SU-DHL-6 (cell line): ENCODE measurements around the gene TXN2.

Experiments
- H2AFZ ChIP-seq: fragments of 200-600 bp; sonication (generic); 2 replicates; pipeline ENCODE4 v1.6.1; 2014; ENCODE audit warnings: low read depth, mild to moderate bottlenecking, moderate library complexity, mixed read lengths, antibody characterized with exemption, low read length; ENCODE audit not compliant: severe bottlenecking
- H3F3A ChIP-seq: fragments of 200-600 bp; shearing (Covaris generic); 2 replicates; pipeline ENCODE4 v1.6.0; 2016; ENCODE audit warnings: antibody characterized with exemption, mild to moderate bottlenecking; ENCODE audit not compliant: insufficient read depth
- H3K27ac ChIP-seq: fragments of 200-600 bp; sonication (generic); 2 replicates; pipeline ENCODE4 v1.5.1; 2016; ENCODE audit warnings: low read depth, mild to moderate bottlenecking, low read length, moderate library complexity, mixed read lengths
- H3K27me3 ChIP-seq: fragments of 200-600 bp; sonication (generic), shearing (Covaris generic); 2 replicates; pipeline ENCODE4 v1.6.0; 2014; ENCODE audit warnings: mild to moderate bottlenecking, low read length
- H3K36me3 ChIP-seq: fragments of 200-600 bp; sonication (generic); 2 replicates; pipeline ENCODE4 v1.6.1; 2014; ENCODE audit warnings: mild to moderate bottlenecking, low read length, mixed read lengths
- H3K4me2 ChIP-seq: fragments of 300-600, 200-600 bp; shearing (Covaris generic), sonication (generic); 2 replicates; pipeline ENCODE4 v1.6.0; 2014; ENCODE audit warnings: low read length, low read depth, mild to moderate bottlenecking; ENCODE audit not compliant: poor library complexity, severe bottlenecking
- H3K4me3 ChIP-seq: fragments of 200-600 bp; sonication (generic); 2 replicates; pipeline ENCODE4 v1.5.1; 2014; ENCODE audit warnings: antibody characterized with exemption, low read length, mild to moderate bottlenecking, mixed read lengths; ENCODE audit not compliant: insufficient read depth, poor library complexity, severe bottlenecking
- H3K79me2 ChIP-seq: fragments of 200-600 bp; sonication (generic); 2 replicates; pipeline ENCODE4 v1.6.1; 2014; ENCODE audit warnings: mild to moderate bottlenecking, low read length, moderate library complexity; ENCODE audit not compliant: insufficient read depth
- H3K9ac ChIP-seq: fragments of 200-600 bp; sonication (generic); 2 replicates; pipeline ENCODE4 v1.7.0; 2014; ENCODE audit warnings: mild to moderate bottlenecking, low read length
- H3K9me2 ChIP-seq: fragments of 200-600 bp; sonication (generic); replicated peaks from 2 replicates; pipeline ENCODE4 v1.6.1; 2014; ENCODE audit warnings: low read length; ENCODE audit not compliant: insufficient read depth
- H3K9me3 ChIP-seq: fragments of 200-600 bp; sonication (generic); 2 replicates; pipeline ENCODE4 v1.6.1; 2014; ENCODE audit warnings: low read length, mixed read lengths; ENCODE audit not compliant: insufficient read depth
- H4K20me1 ChIP-seq: fragments of 200-600 bp; sonication (generic); 2 replicates; pipeline ENCODE4 v1.6.1; 2014; ENCODE audit warnings: low read depth, mild to moderate bottlenecking, antibody characterized with exemption, low read length, moderate library complexity, mixed read lengths
- CTCF ChIP-seq: fragments of 200-600 bp; sonication (generic); IDR thresholded peaks from one replicate; pipeline ENCODE4 v1.5.1; 2017; ENCODE audit warnings: antibody characterized with exemption, mild to moderate bottlenecking, low read length, moderate library complexity; ENCODE audit not compliant: insufficient read depth, poor library complexity, severe bottlenecking
- EZH2phosphoT487 ChIP-seq: fragments of 200-600 bp; sonication (generic), shearing (Covaris generic); conservative IDR thresholded peaks from 2 replicates; pipeline ENCODE4 v1.6.1; 2018; ENCODE audit warnings: mild to moderate bottlenecking, antibody characterized with exemption, low read length, moderate library complexity, mixed read lengths

The TXN2 gene

GRCh38 chr22:36419177-36419911 lies 62.1 kb downstream of the TXN2 start:
- TF ChIP-seq CTCF (no peak), EZH2phosphoT487 (no peak)
- Histone ChIP-seq H3K36me3 (no peaks in the 10 kb centered on the region), H3K4me3 (no peak overlapping the region), H3K9ac (no peak overlapping the region), H3K9me2 (no peaks in the 10 kb centered on the region), H3K79me2 (no peaks in the 10 kb centered on the region), H3F3A (no peaks in the 10 kb centered on the region), H3K9me3 (no peaks in the 10 kb centered on the region), H4K20me1 (no peaks in the 10 kb centered on the region), H3K27me3 (no peaks in the 10 kb centered on the region), H3K4me2 (no peak overlapping the region), H3K27ac (no peak overlapping the region), H2AFZ (no peak overlapping the region)

- no peak overlapping the region for H3K27ac ChIP-seq
- no peak overlapping the region for H2AFZ ChIP-seq
- TF ChIP-seq EZH2phosphoT487 (no peak), CTCF (no peak)
- H3F3A ChIP-seq, result no peaks in the 10 kb centered on the region
- no peaks in the 10 kb centered on the region for H4K20me1 ChIP-seq
- no peaks in the 10 kb centered on the region for H3K9me3 ChIP-seq
- H3K9ac ChIP-seq, result no peak overlapping the region
- no peak overlapping the region for H3K4me2 ChIP-seq
- no peaks in the 10 kb centered on the region for H3K9me2 ChIP-seq
- no peaks in the 10 kb centered on the region for H3K36me3 ChIP-seq
- no peak overlapping the region for H3K4me3 ChIP-seq
- H3K27me3 ChIP-seq, result no peaks in the 10 kb centered on the region
- no peaks in the 10 kb centered on the region for H3K79me2 ChIP-seq
Observed at GRCh38 chr22:36417281-36417686, 64.2 kb downstream of the TXN2 start.
